HUDEP-2 (cell line): ENCODE measurements around the gene NRXN3.

ENCODE experiments used
- DNase-seq, 76 experiments: peaks; one replicate each; lab custom pipeline; 2025; ENCODE audit not compliant: unreplicated experiment in 76 of 76; lab: John Stamatoyannopoulos, UW

The NRXN3 gene

DNA sequence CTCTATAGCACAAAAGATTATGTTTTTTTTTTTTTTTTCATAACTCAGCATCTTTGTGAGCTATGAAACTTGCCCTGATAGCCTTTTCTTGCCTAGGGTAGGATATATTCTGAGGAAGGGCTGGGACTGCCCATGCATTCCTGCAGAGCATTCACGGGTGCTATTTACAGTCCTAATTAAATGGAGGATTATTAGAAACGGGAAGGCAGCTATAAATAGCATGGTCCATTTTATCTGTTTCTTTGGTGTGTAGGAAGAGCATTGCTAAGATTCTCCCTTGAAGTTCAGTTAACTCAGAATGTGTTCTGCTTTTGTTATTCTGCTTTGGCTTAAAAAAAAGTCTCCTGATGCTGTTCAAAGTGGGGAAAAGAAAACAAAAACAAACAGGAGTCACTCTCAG lies 1410.2 kb downstream of the NRXN3 start:
- DNase-seq = no peak

DNA sequence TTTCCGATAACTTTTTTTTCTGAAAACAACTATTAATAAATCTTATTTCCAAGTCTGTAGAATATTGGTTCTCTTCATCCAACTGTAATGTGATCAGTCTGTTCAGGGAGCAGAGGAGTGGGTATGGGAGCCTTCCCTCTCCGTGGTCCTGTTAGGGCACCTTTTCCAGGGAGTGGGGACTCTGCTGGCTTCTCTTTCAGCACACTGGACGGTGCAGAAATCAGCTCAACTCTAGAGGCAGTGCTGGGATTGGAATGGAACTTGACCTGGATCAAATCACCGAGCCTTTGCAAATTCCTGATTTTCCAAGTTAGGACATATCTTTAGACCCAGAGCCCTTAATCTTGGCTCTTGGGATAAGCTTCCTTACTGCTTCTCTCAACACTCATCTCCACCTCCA lies 1410.7 kb downstream of the NRXN3 start:
- DNase-seq = no peak

DNA sequence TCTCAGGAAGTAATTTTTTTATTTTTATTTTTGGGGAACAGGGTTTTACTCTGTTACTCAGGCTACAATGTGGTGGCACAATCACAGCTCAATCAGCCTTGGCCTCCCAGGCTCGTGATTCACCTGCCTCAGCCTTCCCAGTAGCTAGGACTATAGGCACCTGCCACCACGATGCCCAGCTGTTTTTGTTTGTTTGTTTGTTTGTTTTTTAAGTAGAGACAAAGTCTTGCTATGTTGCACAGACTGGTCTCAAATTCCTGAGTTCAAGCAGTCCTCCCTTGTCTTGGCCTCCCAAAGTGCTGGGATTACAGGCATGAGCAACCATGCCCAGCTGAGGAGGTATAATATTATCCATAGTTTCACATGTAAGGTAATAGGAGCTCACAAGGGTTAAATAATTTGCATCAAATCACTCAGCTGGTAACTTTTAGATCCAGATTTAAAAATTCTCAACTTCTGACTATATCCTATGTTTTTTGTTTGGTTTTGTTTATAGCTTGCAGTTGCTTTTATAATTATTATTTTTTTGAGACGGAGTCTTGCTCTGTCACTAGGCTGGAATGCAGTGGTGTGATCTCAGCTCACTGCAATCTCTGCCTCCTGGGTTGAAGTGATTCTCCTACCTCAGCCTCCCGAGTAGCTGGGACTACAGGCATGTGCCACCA lies 1411.9 kb downstream of the NRXN3 start:
- no peak for DNase-seq

DNA sequence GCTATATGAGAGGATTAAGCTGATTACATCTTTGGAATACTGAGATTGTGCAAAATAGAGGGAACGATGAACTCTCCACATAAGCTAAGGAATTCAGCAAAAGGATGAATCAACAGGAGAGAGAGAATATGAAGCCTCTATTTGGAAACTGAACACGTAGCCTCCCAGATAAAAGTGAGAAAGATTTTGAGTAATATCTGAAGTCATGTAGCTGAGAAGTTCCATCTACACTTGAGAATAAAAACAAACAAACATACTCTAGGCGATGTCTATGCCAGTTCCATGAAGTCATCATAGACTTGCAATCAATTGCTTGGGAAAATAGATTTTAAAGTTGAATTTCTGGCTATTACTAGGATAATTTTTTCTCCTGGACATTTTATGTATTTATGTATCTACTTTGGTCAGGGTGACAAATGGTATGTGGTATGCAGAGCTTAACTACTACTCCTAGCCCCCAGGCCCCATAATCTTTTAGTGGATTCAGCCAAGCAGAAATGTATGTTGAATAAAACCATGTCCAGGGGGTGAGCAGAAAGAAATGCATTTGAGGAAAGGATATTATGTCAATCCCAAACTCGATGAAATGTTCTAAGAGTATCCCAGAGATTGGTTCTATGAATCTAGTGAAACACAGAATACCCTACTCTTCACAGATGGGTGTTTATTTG lies 1413.7 kb downstream of the NRXN3 start:
- DNase-seq = no peak

DNA sequence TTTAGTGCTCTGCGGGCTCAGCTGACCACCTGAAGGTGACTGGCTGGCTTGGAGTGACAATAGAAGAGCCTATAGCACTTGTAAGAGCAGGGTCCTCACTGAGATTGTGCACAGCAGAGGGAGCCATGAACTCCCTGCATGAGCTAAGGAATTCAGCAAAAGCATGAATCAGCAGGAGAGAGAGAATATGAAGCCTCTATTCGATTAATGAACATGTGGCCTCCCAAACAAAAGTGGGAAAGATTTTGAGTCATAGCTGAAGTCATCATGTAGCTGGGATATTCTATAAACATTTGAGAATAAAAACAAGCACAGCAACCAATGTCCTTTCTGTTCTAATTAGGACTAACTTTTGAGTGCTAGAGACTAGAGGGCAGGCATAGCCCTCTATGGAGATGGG lies 1414.5 kb downstream of the NRXN3 start:
- no peak for DNase-seq

DNA sequence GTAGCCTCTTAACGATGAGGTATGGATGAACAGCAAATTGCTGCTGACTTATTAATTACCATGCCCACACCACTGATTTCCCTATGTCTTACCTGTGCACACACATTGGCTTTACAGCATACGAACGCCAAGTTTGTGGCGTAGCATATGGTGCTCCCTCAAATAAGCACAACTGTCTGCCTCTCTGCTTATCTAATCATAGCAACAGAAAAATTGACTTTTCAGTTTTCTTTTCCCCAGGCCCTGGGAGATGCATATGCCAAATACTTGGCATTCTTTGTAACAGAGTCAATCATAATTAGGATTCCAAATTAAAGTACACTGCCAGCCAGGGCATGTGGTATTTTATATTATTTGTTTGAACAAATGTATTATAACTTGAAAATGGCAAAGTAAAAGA lies 1415.7 kb downstream of the NRXN3 start:
- DNase-seq = no peak

DNA sequence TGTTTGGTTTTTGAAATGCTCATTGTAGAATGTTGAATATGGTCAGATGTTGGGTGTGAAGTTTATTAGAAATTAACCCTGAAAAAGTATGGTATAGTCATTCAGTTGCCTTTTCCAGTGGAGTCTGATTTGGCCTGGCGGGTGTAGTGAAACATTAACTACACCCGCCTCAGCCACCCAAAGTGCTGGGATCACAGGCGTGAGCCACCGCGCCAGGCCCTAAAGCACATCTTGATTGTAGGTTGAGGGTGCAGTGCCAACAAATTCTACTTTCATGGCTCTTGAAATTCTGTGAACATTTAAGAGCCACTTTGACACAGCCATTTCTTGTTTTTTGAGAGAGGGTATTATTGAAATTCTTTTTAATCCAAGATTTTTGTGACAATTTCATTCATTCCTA lies 1416.2 kb downstream of the NRXN3 start:
- DNase-seq = no peak

DNA sequence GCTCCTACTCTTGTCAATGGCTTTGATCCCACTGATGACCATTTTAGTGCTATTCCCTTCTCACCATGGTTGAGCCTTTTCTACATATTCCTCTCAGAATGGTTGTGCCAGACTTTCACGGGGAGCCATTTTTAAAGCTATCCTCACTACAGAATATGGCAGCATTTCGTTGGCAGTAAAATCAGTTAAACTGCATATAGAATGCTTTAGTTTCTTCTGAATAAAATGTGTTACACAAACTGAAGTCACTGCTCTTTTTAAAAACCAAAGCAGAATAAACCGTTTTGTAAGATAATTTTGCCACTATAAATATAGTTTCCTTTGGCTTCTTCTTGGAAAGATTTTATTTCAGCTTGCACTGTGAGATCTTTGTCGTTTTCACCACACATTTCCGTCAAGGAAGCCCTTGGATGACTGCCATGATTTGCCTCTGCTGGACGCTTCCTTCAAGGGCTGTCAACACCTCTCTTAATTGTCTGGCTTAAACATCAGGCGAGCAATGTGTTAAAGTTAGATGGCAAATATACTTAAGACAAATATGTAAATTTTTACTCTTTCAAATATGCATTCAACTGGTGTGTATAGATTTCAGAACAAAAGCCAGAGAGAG lies 1416.9 kb downstream of the NRXN3 start:
- no peak for DNase-seq

DNA sequence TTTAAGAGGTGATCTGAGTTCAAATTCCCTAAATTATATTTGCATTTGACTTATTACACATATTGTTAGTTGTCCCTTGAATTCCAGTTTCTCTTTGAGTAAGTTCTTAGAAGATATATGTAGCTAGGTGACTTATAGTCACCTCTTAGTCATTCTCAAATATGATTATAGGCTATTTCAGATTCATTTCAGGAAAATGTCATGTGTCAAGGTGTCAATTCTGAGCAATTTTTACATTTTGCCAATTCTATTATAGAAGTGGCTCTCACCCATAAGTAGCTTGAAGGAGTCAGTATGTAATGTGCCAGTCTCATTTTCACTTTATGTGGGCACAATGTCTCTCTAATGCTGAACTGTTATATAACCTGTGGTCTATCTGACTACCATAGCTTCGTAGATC lies 1417.7 kb downstream of the NRXN3 start:
- DNase-seq = no peak

DNA sequence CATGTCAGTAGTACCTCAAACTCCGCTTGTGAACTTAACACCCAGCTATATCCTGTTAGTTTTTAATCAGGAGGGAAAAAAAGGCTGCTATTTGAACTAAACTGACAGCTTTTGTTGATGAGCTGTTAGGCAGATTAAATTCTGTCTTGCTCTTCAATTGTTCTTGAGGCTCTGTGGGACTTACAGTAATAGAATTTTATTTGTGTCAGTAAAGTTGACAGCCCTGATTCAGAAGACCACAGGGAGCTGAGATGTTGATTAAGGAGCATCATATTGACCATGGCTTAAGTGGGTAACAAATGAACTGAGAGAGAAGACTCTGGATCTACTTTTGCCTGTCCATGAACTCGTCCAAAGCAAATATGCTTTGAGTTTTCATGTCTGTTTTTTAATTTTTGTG lies 1418.2 kb downstream of the NRXN3 start:
- DNase-seq = no peak

DNA sequence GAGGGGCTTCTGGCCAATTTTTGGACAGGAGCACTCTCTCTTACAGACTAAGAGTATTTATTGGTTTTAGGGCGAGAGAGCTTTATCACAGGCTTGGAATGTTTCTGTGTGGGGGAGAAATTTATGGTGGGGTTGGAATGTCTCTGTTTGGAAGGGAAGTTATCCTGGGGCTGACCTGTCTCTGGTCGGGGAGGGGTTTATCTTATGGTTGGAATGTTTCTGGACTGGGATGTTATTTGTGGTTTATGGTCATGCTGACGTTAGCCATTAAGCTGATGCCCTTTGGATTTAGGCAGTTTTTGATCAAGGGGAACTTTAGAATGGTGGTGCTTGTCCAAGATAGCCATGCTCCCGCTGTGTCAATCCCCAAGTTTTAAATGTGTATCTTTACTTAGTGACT lies 1426.4 kb downstream of the NRXN3 start:
- DNase-seq = no peak

DNA sequence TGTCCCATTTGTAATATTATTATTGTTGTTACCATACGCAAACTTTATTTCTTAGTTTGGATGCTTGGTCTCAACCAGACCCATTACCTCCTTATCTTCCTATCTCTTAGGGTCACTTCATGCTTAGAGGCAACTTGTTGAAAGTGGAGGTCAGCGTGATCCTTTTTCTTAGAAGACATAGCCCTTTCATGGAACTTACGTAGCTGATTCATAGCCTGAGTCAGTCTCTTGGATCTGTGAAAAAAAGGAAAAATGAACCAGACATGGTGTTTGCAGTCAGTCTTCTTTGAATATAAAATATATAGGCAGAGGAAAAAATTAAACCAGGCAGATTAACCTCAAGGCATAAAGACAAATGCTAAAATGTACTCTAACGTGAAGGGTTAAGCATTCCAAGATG lies 1427.4 kb downstream of the NRXN3 start:
- DNase-seq = no peak

DNA sequence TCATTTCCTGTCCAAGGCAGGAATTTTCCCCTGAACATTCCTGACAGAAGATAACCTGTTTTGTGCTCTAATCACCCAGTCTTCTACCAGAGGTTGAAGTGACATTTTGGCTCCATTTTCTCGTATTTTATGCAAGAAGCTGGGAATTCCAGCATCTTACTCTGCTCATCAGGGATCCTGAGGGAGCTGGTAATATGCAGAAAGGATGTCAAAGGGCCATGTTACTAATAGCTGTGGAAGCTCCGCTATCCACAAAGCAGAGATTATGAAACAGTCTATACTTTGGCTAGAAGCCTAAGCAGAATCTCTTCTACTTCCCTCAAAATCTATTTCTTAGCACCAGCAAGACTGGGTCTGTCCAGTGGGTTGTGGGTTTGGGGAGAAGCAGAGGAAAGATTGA lies 1428.2 kb downstream of the NRXN3 start:
- DNase-seq = no peak

DNA sequence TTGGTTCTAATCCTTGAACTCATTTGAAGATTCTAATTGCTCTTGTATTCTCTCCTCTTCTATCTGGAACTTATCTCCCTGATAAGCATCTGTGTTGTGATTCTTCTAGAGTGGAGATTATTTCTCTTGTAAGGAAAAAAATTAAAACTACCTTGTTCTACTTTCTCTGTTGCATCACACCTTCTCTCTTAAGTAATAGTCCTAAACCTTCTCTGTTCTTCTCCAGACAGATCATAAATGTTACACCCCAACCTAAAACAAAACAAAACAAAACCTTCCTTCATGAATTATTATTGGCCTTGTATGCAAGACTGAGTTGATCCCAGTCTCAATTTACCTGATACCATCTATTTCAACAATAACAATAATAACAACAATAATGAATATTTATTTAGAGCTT lies 1429.1 kb downstream of the NRXN3 start:
- no peak for DNase-seq

DNA sequence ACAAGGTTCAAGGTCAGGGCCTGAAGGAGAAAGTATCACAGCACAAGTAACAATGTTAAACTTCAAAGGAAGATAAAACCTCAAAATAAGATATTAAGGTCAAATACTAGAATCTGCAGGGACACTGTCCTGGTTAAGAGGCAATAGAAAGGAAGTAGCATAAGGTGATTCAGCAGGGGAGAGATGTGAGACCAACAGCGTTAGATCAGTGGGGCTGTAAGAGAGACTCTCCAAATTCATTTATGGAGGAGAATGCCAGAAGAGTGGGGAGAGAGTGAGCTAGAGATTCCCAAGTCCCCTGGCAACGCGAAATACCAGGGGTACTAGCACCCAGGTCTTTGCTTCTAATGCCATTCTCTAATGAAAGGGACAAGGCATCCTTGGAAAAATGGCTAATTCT lies 1430.2 kb downstream of the NRXN3 start:
- DNase-seq = no peak

DNA sequence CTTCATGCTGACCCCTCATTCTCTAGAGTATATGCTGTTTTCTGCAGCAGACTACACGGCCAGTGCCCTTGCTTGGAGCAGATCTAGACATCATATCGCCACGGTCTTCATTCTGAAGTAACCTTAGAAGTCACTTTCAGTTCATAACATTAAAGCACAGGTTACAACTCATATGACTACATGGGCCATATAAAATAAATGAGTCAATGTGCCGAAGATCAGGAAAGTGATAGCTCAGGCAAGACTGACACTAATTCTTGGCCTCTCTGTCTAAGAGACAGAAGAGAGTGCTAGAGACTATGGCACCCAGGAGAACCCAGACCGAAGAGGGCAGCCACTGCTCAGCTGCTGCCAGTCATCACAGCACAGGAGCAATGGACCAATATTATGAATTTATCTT lies 1431.4 kb downstream of the NRXN3 start:
- DNase-seq = no peak

DNA sequence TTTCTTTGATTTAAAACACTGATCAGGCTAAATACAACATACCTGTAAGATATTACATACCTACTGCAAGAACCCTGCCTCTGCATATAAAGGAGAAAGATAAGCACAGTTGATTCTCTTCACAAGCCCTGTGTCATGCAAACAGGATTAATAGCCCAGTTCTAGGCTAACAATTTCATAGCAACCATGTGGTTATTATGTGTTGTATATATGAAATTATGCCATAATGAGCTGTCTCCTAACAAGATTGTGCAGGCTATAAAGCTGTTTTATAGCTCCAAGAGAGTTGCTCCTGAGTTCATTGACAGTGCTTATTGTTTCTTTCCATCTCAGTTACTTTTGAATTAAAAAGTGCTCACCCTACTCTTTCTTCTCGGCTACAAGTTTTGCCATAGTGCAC lies 1431.9 kb downstream of the NRXN3 start:
- DNase-seq = no peak

DNA sequence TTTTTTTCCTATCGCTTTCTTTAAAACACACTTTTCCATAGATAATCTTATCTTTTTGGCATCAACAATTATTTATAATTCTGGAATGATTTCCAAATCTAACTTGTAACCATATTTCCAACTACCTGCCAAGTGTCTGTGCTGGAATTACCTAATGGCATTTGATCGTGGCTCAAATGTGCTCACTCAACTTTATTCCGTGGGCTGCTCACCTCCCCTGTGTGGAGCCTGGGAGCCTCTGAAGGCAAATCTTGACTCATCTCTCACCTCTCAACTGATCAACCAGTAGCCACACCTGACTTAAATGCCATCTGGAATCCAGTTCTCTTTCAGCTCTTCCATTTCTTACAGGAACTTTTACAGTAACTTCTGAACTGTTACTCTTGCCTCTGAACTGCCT lies 1432.6 kb downstream of the NRXN3 start:
- no peak for DNase-seq

DNA sequence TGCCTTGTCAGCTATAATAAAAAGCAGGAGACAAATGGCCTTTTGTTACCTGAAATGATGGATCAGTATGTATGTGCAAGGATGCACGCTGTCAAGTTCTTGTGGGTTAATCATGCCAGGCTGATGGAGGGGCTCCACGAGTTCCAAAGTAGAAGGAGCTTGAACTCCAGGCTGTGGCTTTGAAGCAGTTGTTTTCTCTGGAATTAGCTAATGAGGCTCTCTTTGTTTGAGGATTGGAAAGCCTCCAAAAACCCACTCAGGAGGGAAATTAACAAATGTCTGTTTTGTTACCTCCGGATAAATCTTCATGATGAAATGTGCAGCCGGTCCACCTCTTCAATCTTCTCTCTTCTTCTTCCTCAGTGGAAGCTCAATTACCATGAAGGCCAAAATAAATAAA lies 1435.7 kb downstream of the NRXN3 start:
- DNase-seq = no peak

DNA sequence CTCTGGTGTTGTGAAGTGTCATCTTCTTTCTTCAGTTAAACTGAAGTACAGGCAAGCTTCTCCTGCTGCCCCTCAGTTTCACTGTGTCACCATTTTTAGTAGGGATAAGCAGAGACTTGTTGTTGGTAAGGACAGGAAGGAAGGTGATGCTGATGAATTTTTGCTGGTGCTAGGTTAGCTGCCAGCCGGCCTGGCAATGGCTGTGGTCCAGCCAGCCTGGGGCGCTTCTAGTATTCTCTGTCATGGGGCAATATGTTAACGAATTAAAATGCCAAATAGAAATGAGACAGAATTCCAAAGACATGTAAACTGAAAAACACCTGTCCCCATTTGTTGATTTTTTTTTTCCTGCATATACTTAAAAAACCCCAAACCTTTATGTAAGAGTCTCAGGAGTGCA lies 1438.3 kb downstream of the NRXN3 start:
- no peak for DNase-seq

DNA sequence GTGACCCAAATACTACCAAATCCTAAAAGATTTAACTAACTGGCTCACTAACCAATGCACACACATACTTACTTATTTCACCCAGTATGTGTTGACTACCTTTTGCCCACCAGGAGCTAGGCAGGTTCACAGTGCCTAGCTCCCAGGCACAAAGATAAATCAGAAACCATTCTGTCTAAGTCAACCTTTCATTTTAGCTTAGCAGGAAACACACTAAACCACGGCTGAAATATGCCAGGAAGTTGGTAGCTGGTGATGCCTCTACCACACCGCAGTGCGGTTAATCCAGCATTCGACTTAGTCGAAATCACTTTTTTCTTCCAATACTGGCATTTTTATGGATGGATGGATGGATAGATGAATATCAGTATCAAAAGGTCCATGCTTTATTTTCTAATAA lies 1443.5 kb downstream of the NRXN3 start:
- DNase-seq = no peak

DNA sequence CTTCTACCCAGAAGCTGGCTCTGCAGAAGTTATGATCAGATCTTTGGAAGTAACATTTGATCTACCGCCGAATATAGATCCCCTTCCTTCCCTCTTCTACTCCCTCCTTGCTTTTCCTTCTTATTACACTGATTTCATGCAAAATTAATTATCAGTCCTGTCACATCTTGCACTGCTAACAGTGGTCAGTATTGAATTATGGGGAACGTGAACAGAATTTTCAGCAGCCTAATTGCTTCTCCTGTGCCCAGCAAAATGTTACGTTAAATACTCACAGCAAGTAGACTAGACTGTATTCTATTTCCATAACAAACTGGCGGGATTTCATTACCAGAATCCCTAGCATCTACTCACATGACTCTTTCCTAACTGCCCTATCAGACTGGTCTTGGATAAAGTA lies 1444.3 kb downstream of the NRXN3 start:
- DNase-seq = no peak
